Ishikawa (cell line): ENCODE data around the gene CIAO2A.

ENCODE experiments used
- CEBPB ChIP-seq: IDR thresholded peaks from 2 replicates; pipeline ENCODE4 v1.6.1; 2012
- CREB1 ChIP-seq: IDR thresholded peaks from 2 replicates; pipeline ENCODE4 v1.6.1; 2012; ENCODE audit warnings: low read depth
- EGR1 ChIP-seq: IDR thresholded peaks from 2 replicates; pipeline ENCODE4 v1.6.1; 2012
- EP300 ChIP-seq: IDR thresholded peaks from 2 replicates; pipeline ENCODE4 v1.6.1; 2012; ENCODE audit warnings: borderline replicate concordance
- FOXM1 ChIP-seq: IDR thresholded peaks from 2 replicates; pipeline ENCODE4 v1.6.1; 2012; ENCODE audit warnings: low read depth, borderline replicate concordance
- NFIC ChIP-seq: IDR thresholded peaks from 2 replicates; pipeline ENCODE4 v1.6.1; 2012
- RAD21 ChIP-seq: IDR thresholded peaks from 2 replicates; pipeline ENCODE4 v1.6.1; 2012; ENCODE audit warnings: low read depth
- REST ChIP-seq: IDR thresholded peaks from 2 replicates; pipeline ENCODE4 v1.6.1; 2012; ENCODE audit warnings: low read depth, mild to moderate bottlenecking
- TAF1 ChIP-seq: IDR thresholded peaks from 2 replicates; pipeline ENCODE4 v1.6.1; 2012; ENCODE audit warnings: low read depth, mild to moderate bottlenecking
- TCF12 ChIP-seq: IDR thresholded peaks from 2 replicates; pipeline ENCODE4 v1.6.1; 2012; ENCODE audit warnings: low read depth
- TEAD4 ChIP-seq: IDR thresholded peaks from 2 replicates; pipeline ENCODE4 v1.6.1; 2012
- USF1 ChIP-seq: IDR thresholded peaks from 2 replicates; pipeline ENCODE4 v1.6.1; 2012
- YY1 ChIP-seq: IDR thresholded peaks from 2 replicates; pipeline ENCODE4 v1.6.1; 2012; ENCODE audit warnings: low read depth
- ZBTB7A ChIP-seq: IDR thresholded peaks from 2 replicates; pipeline ENCODE4 v1.6.1; 2012; ENCODE audit warnings: low read depth
- TF ChIP-seq, protein P1 (sequence below): IDR thresholded peaks from 2 replicates; pipeline ENCODE4 v1.6.1; 2012

Gene CIAO2A

DNA sequence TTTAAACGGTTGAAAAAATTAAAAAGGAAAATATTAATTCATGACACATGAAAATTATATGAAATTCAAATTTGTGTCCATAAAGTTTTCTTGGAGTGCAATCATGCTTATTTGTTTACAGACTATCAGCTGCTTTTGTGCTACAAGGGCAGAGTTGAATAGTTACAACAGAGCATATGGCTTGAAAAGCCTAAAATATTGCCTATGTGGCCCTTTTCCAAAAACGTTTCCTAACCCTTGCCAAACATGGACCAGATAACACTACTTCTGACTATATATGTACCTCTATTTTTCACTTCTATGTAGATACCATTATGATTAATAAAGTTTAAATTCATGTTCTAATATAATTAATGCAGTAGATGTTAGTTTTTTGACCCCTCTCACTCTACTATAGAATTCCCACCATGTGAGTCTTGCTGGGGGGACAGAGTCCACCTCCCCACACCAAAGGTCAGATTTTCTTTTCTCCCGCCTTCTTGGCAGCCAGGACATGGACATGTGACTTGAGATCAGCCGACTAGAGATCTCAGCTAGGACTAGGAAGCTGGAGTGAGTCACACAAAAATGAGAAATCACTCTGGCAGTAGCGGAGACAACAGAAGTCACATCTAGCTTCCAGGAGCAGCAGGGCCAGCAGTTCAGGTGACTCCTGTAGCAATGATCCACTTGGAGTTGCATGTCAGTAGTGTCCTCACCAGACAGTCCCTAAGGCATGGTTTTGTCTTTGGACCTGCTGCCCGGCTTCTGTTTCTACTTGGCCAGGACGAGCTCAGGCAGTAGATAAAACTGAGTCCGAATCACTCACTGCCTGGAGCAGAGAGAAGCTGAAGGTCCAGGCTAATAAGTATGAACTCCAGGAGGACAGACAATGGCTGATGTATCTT, 22.4 kb downstream of the CIAO2A start:
- peak; percentile 49; the same call in 1 of the 2 replicates for TF ChIP-seq USF1
- TF ChIP-seq CREB1 = no peak

DNA sequence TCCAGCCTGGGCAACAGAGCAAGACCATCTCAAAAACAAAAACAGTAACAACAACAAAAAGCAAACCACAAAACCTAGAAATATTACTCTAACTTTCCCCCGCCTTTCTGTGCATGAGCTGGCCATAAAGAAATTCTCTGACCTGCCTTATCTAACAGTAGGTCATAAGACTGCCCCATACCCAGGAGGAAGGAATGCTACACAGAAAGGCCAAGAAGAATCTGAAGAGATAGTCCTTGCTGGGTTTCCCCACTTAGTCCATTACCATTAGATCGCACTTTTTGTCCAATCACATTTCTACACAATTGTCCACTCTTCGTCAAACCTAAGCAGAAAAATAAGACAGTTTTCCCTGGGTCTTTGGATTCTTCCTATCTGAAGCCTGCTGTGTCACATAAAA, 23.5 kb downstream of the CIAO2A start:
- no peak for TF ChIP-seq USF1
- no peak for TF ChIP-seq TEAD4
- no peak for TF ChIP-seq CREB1
- TF ChIP-seq NFIC = no peak
- TF ChIP-seq EP300 = no peak
- no peak for TF ChIP-seq FOXM1
- TF ChIP-seq TAF1 = no peak
- no peak for TF ChIP-seq RAD21
- TF ChIP-seq EGR1 = no peak
- TF ChIP-seq TCF12 = no peak
- TF ChIP-seq, protein P1, sequence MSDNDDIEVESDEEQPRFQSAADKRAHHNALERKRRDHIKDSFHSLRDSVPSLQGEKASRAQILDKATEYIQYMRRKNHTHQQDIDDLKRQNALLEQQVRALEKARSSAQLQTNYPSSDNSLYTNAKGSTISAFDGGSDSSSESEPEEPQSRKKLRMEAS = no peak
- TF ChIP-seq REST = no peak
- no peak for TF ChIP-seq ZBTB7A
- no peak for TF ChIP-seq YY1

DNA sequence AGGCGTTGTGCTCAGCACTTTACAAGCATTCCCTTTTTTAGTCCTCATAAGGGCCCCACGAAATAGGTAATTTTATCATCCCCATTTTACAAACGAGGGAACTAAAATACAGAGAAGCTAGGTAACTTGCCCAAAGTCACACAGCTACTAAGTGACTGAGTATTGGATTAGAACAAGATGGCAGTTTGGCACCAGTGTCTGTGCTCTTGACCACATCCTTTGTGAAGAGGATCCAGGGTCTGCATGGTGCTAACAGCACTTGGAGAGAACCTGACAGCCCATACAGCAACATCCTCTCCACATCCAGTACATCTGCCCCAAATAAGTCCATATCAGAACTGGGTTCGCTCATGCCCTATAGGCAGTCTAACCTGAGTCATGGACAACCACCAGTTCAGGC, 25.5 kb downstream of the CIAO2A start:
- TF ChIP-seq, protein P1 = no peak
- no peak for TF ChIP-seq FOXM1
- TF ChIP-seq TCF12 = no peak
- no peak for TF ChIP-seq CREB1
- no peak for TF ChIP-seq TEAD4
- TF ChIP-seq EP300 = no peak
- no peak for TF ChIP-seq TAF1
- no peak for TF ChIP-seq EGR1

DNA sequence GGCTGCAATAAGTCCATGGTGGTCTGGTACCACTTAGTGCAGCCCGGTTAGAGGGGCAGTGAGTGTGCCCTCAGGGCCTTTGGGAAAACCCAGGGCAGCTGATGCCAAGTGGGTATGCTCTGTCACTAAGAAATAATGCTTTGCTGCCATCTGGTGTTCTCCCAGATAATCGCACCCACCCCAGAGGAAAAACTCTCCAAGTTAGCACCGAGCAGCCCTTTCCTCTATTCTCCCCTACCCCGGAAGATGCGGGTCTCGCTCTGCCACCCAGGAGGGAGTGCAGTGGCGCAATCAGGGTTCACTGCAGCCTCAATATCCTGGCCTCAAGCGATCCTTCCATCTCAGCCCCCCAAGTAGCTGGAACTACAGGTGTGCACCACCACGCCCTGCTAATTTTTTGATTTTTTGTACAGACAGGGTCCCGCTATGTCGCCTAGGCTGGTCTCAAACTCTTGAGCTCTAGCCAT, 26.0 kb downstream of the CIAO2A start:
- TF ChIP-seq RAD21 = peak; percentile 90
- TF ChIP-seq TEAD4 = no peak
- no peak for TF ChIP-seq ZBTB7A

DNA sequence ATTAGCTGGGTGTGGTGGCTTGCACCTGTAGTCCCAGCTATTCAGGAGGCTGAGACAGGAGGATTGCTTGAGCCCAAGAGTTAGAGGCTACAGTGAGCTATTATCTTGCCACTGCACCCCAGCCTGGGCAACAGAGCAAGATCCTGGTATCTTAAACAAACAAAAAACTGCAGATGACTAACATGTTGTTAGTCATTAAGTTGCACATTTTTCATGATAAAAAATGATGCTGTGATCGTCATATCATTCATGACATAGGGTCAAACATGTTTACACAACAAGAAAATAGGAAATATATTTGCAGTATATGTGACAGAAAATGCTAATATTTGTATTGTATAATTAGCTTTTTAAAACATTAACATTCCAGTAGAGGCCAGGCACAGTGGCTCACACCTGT, 27.2 kb downstream of the CIAO2A start:
- TF ChIP-seq CEBPB (no peak), TCF12 (no peak), FOXM1 (no peak), CREB1 (no peak), NFIC (no peak), EGR1 (no peak), RAD21 (no peak), TEAD4 (no peak), REST (no peak), TAF1 (no peak), ZBTB7A (no peak), USF1 (no peak), YY1 (no peak), EP300 (no peak)
- TF ChIP-seq, protein P1 = no peak

- TF ChIP-seq YY1 (no peak), EP300 (no peak), CEBPB (no peak), TAF1 (no peak)
Measured at GRCh38 chr15:64060716-64061115, 32.9 kb downstream of the CIAO2A start.
